ENCODE measurements around the gene GALNT9.

GRCh38 chr12:132161036-132161781 is 168.2 kb downstream of the GALNT9 start:
- TF ChIP-seq CTCF (IDR thresholded peaks at IDR 0.05): no peak
- no peak for TF ChIP-seq EZH2 (IDR thresholded peaks at IDR 0.05)
- TF ChIP-seq EZH2phosphoT487 (IDR thresholded peaks at IDR 0.05): no peak
